Ishikawa (cell line): ENCODE data around the gene USP12.
A peak's percentile ranks its signal among the peaks of the same experiment; 100 is the strongest.

Source experiments
- CEBPB ChIP-seq: IDR thresholded peaks from 2 replicates; pipeline ENCODE4 v1.6.1; 2012
- CREB1 ChIP-seq: IDR thresholded peaks from 2 replicates; pipeline ENCODE4 v1.6.1; 2012; ENCODE audit warnings: low read depth
- EGR1 ChIP-seq: IDR thresholded peaks from 2 replicates; pipeline ENCODE4 v1.6.1; 2012
- EP300 ChIP-seq: IDR thresholded peaks from 2 replicates; pipeline ENCODE4 v1.6.1; 2012; ENCODE audit warnings: borderline replicate concordance
- FOXM1 ChIP-seq: IDR thresholded peaks from 2 replicates; pipeline ENCODE4 v1.6.1; 2012; ENCODE audit warnings: low read depth, borderline replicate concordance
- MAX ChIP-seq: IDR thresholded peaks from 2 replicates; pipeline ENCODE4 v1.6.1; 2012
- NFIC ChIP-seq: IDR thresholded peaks from 2 replicates; pipeline ENCODE4 v1.6.1; 2012
- RAD21 ChIP-seq: IDR thresholded peaks from 2 replicates; pipeline ENCODE4 v1.6.1; 2012; ENCODE audit warnings: low read depth
- TAF1 ChIP-seq: IDR thresholded peaks from 2 replicates; pipeline ENCODE4 v1.6.1; 2012; ENCODE audit warnings: low read depth, mild to moderate bottlenecking
- TCF12 ChIP-seq: IDR thresholded peaks from 2 replicates; pipeline ENCODE4 v1.6.1; 2012; ENCODE audit warnings: low read depth
- TEAD4 ChIP-seq: IDR thresholded peaks from 2 replicates; pipeline ENCODE4 v1.6.1; 2012
- YY1 ChIP-seq: IDR thresholded peaks from 2 replicates; pipeline ENCODE4 v1.6.1; 2012; ENCODE audit warnings: low read depth
- ZBTB7A ChIP-seq: IDR thresholded peaks from 2 replicates; pipeline ENCODE4 v1.6.1; 2012; ENCODE audit warnings: low read depth
- TF ChIP-seq, protein P1 (sequence below): IDR thresholded peaks from 2 replicates; pipeline ENCODE4 v1.6.1; 2012
- TF ChIP-seq, protein P2 (sequence below): IDR thresholded peaks from 2 replicates; pipeline ENCODE4 v1.6.1; 2012; ENCODE audit warnings: low read depth, mild to moderate bottlenecking

USP12 gene

DNA sequence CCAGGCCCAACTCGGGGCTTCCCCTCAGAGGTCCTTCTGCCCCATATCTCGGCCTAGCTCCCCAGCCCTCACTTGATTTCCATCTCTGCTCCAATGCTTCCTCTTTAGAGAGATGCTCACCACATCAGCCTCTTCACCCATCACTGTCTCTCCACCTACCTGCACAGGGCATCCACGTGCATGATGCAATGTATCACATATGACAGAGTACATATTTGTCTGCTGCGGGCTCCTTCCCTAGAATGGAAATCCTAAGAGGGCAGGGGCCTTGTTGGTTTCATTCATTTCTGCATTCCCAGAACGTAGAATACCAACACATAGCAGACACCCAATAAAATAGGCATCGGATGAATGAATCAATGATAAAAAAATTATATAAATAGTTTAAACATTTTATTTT, 130.3 kb downstream of the USP12 start:
- TF ChIP-seq TAF1 (no peak), RAD21 (no peak), ZBTB7A (no peak), FOXM1 (no peak), TEAD4 (no peak), CREB1 (no peak)
- TF ChIP-seq, protein P1, sequence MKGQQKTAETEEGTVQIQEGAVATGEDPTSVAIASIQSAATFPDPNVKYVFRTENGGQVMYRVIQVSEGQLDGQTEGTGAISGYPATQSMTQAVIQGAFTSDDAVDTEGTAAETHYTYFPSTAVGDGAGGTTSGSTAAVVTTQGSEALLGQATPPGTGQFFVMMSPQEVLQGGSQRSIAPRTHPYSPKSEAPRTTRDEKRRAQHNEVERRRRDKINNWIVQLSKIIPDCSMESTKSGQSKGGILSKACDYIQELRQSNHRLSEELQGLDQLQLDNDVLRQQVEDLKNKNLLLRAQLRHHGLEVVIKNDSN, result no peak

GRCh38 chr13:27040826-27041108, 130.8 kb downstream of the USP12 start:
- TF ChIP-seq FOXM1 (no peak), TEAD4 (no peak), TCF12 (no peak), CREB1 (no peak), EGR1 (no peak), NFIC (no peak), MAX (no peak), ZBTB7A (no peak), CEBPB (no peak), EP300 (no peak), RAD21 (no peak)

DNA sequence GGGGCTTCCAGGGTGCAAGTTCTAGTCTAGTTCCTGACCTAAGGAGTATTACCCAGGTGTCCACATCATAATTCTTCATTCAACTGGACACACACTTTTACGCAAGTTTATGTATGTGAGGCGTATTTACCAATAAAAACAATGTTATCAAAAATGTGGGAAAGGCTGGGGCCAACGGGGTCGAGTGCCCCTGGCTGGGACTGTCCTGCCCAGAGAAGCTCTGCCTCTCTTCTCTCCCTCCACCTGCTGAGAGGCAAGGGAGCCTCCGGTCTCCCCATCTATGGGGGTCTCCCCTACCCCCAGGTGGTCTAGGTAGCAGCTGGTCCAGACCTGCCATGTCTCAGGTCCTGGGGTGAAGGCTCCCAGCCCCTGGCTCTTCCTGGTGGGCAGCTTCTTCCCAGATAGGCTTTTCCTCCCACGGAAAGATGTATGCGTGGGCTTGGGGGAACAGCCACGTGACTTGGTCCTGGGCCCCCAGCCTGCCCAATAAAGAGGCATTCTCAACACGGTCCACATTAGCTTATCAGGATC, 132.4 kb downstream of the USP12 start:
- no peak for TF ChIP-seq ZBTB7A
- TF ChIP-seq TCF12, result no peak
- TF ChIP-seq, protein P1, result no peak
- TF ChIP-seq, protein P2, sequence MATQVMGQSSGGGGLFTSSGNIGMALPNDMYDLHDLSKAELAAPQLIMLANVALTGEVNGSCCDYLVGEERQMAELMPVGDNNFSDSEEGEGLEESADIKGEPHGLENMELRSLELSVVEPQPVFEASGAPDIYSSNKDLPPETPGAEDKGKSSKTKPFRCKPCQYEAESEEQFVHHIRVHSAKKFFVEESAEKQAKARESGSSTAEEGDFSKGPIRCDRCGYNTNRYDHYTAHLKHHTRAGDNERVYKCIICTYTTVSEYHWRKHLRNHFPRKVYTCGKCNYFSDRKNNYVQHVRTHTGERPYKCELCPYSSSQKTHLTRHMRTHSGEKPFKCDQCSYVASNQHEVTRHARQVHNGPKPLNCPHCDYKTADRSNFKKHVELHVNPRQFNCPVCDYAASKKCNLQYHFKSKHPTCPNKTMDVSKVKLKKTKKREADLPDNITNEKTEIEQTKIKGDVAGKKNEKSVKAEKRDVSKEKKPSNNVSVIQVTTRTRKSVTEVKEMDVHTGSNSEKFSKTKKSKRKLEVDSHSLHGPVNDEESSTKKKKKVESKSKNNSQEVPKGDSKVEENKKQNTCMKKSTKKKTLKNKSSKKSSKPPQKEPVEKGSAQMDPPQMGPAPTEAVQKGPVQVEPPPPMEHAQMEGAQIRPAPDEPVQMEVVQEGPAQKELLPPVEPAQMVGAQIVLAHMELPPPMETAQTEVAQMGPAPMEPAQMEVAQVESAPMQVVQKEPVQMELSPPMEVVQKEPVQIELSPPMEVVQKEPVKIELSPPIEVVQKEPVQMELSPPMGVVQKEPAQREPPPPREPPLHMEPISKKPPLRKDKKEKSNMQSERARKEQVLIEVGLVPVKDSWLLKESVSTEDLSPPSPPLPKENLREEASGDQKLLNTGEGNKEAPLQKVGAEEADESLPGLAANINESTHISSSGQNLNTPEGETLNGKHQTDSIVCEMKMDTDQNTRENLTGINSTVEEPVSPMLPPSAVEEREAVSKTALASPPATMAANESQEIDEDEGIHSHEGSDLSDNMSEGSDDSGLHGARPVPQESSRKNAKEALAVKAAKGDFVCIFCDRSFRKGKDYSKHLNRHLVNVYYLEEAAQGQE, result no peak

- TF ChIP-seq TCF12 (no peak), EGR1 (no peak), NFIC (no peak), CREB1 (no peak), RAD21 (no peak), TEAD4 (peak; percentile 23; the same call in 1 of the 2 replicates), EP300 (no peak), MAX (peak; percentile 50; the same call in 1 of the 2 replicates), TAF1 (no peak), YY1 (no peak), ZBTB7A (no peak), CEBPB (no peak), FOXM1 (no peak)
- TF ChIP-seq, protein P2, result no peak
- TF ChIP-seq, protein P1, result peak; percentile 77
Observed at GRCh38 chr13:27038323-27038722, 133.3 kb downstream of the USP12 start.

DNA sequence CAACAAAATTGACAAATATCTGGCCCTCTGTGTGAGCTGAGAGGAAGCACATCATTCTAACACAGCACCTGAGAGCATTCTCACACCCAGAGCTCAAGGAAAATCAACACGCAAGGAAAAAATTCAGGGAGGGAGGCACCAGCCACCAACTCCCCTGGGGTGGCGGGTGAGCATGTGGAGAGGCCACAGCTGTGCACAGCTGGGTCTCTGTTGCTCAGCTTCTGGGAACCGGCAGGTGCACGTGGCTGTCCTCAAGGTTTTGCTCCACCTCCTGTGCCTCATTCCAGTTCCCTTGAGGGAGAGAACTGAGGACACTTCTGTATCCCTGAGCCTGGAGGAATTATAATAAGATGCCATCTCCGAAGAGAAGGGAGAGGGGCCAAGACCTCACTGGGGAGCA, 134.0 kb downstream of the USP12 start:
- TF ChIP-seq TCF12, result peak; percentile 59; the same call in 1 of the 2 replicates
- TF ChIP-seq NFIC, result no peak
- peak; percentile 79 for TF ChIP-seq MAX

GRCh38 chr13:27037171-27037570, 134.4 kb downstream of the USP12 start:
- TF ChIP-seq, protein P2, result no peak
- TF ChIP-seq FOXM1 (no peak), TCF12 (no peak), TAF1 (no peak), EGR1 (no peak), YY1 (no peak), CREB1 (no peak), CEBPB (no peak), RAD21 (no peak), MAX (no peak), NFIC (no peak), EP300 (no peak), ZBTB7A (no peak), TEAD4 (no peak)
- TF ChIP-seq, protein P1, result no peak
